H9 (cell line): ENCODE results near the gene BRI3. TPM values are rescaled to one million over a fixed set of nuclear protein-coding genes. Genes with fewer than 3 reads are reported as not detected.

ENCODE experiments used
- DNase-seq: peaks from one replicate; pipeline ENCODE4 v3.0.0-alpha.2; 2017
- H2AFZ ChIP-seq: one replicate; pipeline ENCODE4 v1.6.1; 2013; ENCODE audit warnings: mild to moderate bottlenecking, low read length, control low read depth, moderate library complexity
- H2AK5ac ChIP-seq: 2 replicates; pipeline ENCODE4 v1.6.1; 2013; ENCODE audit warnings: low read length, control low read depth, mixed read lengths; ENCODE audit not compliant: insufficient read length
- H2BK120ac ChIP-seq: one replicate; pipeline ENCODE4 v1.6.1; 2013; ENCODE audit warnings: low read depth, mild to moderate bottlenecking, low read length, control low read depth, inconsistent platforms; ENCODE audit not compliant: poor library complexity, severe bottlenecking
- H2BK12ac ChIP-seq: 2 replicates; pipeline ENCODE4 v1.6.1; 2013; ENCODE audit warnings: low read length, control low read depth, mixed read lengths, low read depth; ENCODE audit not compliant: insufficient read length
- H2BK15ac ChIP-seq: 2 replicates; pipeline ENCODE4 v1.6.1; 2013; ENCODE audit warnings: low read depth, low read length, control low read depth
- H2BK20ac ChIP-seq: one replicate; pipeline ENCODE4 v1.6.1; 2013; ENCODE audit warnings: low read depth, mild to moderate bottlenecking, low read length, control low read depth, inconsistent platforms; ENCODE audit not compliant: poor library complexity, severe bottlenecking
- H2BK5ac ChIP-seq: 2 replicates; pipeline ENCODE4 v1.6.1; 2013; ENCODE audit warnings: low read length, control low read depth, mixed read lengths; ENCODE audit not compliant: insufficient read length
- H3K14ac ChIP-seq: 2 replicates; pipeline ENCODE4 v1.6.1; 2013; ENCODE audit warnings: low read length, control low read depth; ENCODE audit not compliant: insufficient read depth
- H3K18ac ChIP-seq: 2 replicates; pipeline ENCODE4 v1.6.1; 2013; ENCODE audit warnings: low read depth, mild to moderate bottlenecking, mixed read lengths, low read length, control low read depth; ENCODE audit not compliant: insufficient read length
- H3K23ac ChIP-seq: 2 replicates; pipeline ENCODE4 v1.6.1; 2013; ENCODE audit warnings: low read length, control low read depth, mixed read lengths, low read depth; ENCODE audit not compliant: insufficient read length
- H3K23me2 ChIP-seq: 2 replicates; pipeline ENCODE4 v1.6.1; 2013; ENCODE audit warnings: low read depth, mild to moderate bottlenecking, mixed read lengths, low read length, control low read depth; ENCODE audit not compliant: insufficient read length, poor library complexity, severe bottlenecking
- H3K27ac ChIP-seq: 2 replicates; pipeline ENCODE4 v1.5.1; 2013; ENCODE audit warnings: low read length, control low read depth, mixed read lengths, low read depth; ENCODE audit not compliant: insufficient read length
- H3K27me3 ChIP-seq: 2 replicates; pipeline ENCODE4 v1.6.1; 2013; ENCODE audit warnings: low read length, control low read depth, inconsistent platforms; ENCODE audit not compliant: insufficient read depth
- H3K4ac ChIP-seq: 2 replicates; pipeline ENCODE4 v1.6.1; 2013; ENCODE audit warnings: low read depth, mild to moderate bottlenecking, control low read depth, inconsistent platforms, low read length, moderate library complexity
- H3K4me1 ChIP-seq: 2 replicates; pipeline ENCODE4 v1.6.1; 2013; ENCODE audit warnings: low read length, control low read depth, inconsistent platforms; ENCODE audit not compliant: insufficient read depth
- H3K4me2 ChIP-seq: 2 replicates; pipeline ENCODE4 v1.6.1; 2013; ENCODE audit warnings: low read length, control low read depth, mixed read lengths; ENCODE audit not compliant: insufficient read length, insufficient read depth
- H3K56ac ChIP-seq: 2 replicates; pipeline ENCODE4 v1.6.1; 2013; ENCODE audit warnings: low read depth, mild to moderate bottlenecking, mixed read lengths, low read length, control low read depth; ENCODE audit not compliant: insufficient read length
- H3K79me1 ChIP-seq: 2 replicates; pipeline ENCODE4 v1.6.1; 2013; ENCODE audit warnings: low read depth, mild to moderate bottlenecking, moderate library complexity, low read length, control low read depth, inconsistent platforms; ENCODE audit not compliant: insufficient read depth, poor library complexity, severe bottlenecking
- H3K79me2 ChIP-seq: 2 replicates; pipeline ENCODE4 v1.6.1; 2013; ENCODE audit warnings: low read length, control low read depth, inconsistent platforms; ENCODE audit not compliant: insufficient read depth
- H3K9ac ChIP-seq: 2 replicates; pipeline ENCODE4 v1.6.1; 2013; ENCODE audit warnings: low read length, control low read depth, mixed read lengths; ENCODE audit not compliant: insufficient read length; ENCODE audit errors: extremely low read depth
- H3K9me3 ChIP-seq: one replicate; pipeline ENCODE4 v1.6.1; 2013; ENCODE audit warnings: low read depth, low read length, inconsistent platforms; ENCODE audit not compliant: control insufficient read depth
- H3T11ph ChIP-seq: one replicate; pipeline ENCODE4 v1.6.1; 2013; ENCODE audit warnings: mild to moderate bottlenecking, low read length, control low read depth, inconsistent platforms
- H4K20me1 ChIP-seq: one replicate; pipeline ENCODE4 v1.6.1; 2013; ENCODE audit not compliant: control insufficient read depth, insufficient read length, insufficient read depth
- H4K5ac ChIP-seq: 2 replicates; pipeline ENCODE4 v1.6.1; 2013; ENCODE audit warnings: low read depth, mild to moderate bottlenecking, mixed read lengths, low read length, control low read depth; ENCODE audit not compliant: insufficient read length
- H4K8ac ChIP-seq: replicated peaks from 2 replicates; pipeline ENCODE4 v1.6.1; 2013; ENCODE audit warnings: low read length, control low read depth, mixed read lengths, low read depth; ENCODE audit not compliant: insufficient read length
- H4K91ac ChIP-seq: 2 replicates; pipeline ENCODE4 v1.6.1; 2013; ENCODE audit warnings: low read depth, mild to moderate bottlenecking, moderate library complexity, mixed read lengths, low read length, control low read depth; ENCODE audit not compliant: insufficient read length
- H3K27ac Mint-ChIP-seq, 3 experiments: 2 replicates in 2 of 3; 3 replicates in 1 of 3; pipeline ENCODE4 v1.8.0; 2020 to 2021; ENCODE audit warnings: mixed read lengths in 3 of 3, mild to moderate bottlenecking in 1 of 3, moderate library complexity in 1 of 3
- H3K27me3 Mint-ChIP-seq: 2 replicates; pipeline ENCODE4 v1.8.0; 2021; ENCODE audit warnings: low read depth, mild to moderate bottlenecking, moderate library complexity, mixed read lengths
- H3K36me3 Mint-ChIP-seq, 3 experiments: 2 replicates in 2 of 3; 3 replicates in 1 of 3; pipeline ENCODE4 v1.8.0; 2020 to 2021; ENCODE audit warnings: low read depth in 3 of 3, mixed read lengths in 3 of 3; ENCODE audit not compliant: insufficient read depth in 1 of 3
- H3K4me1 Mint-ChIP-seq, 2 experiments: 2 replicates each; pipeline ENCODE4 v1.8.0; 2020; ENCODE audit warnings: mixed read lengths in 2 of 2
- H3K4me3 Mint-ChIP-seq, 2 experiments: 2 replicates in 1 of 2; 3 replicates in 1 of 2; pipeline ENCODE4 v1.8.0; 2020 to 2021; ENCODE audit warnings: mild to moderate bottlenecking in 2 of 2, mixed read lengths in 2 of 2, moderate library complexity in 1 of 2
- H3K9me3 Mint-ChIP-seq, 2 experiments: 2 replicates in 1 of 2; 3 replicates in 1 of 2; pipeline ENCODE4 v1.8.0; 2020; ENCODE audit warnings: mild to moderate bottlenecking in 2 of 2, mixed read lengths in 2 of 2, moderate library complexity in 1 of 2
- CTCF ChIP-seq: fragments of 200-600 bp; sonication (generic); conservative IDR thresholded peaks from 3 replicates; pipeline ENCODE4 v1.8.0; 2021; ENCODE audit warnings: antibody characterized with exemption, mild to moderate bottlenecking
- WGBS: extraction: QIAGEN DNeasy Blood & Tissue Kit; methylation state at CpG from one replicate; pipeline ENCODE4 v1.1.7; 2013; ENCODE audit warnings: missing lambda C conversion rate, low lambda C conversion rate, mixed read lengths; ENCODE audit not compliant: insufficient read length; ENCODE audit errors: extremely low coverage; 5-methylcytosine and 5-hydroxymethylcytosine counted together
- total RNA-seq: library from RNA; stranded (reverse); gene quantifications from 2 replicates; pipeline ENCODE4 v1.2.1, GENCODE V29; 2021

Gene BRI3
- total RNA-seq, 1 experiment from 2014 or later: 102 TPM

DNA sequence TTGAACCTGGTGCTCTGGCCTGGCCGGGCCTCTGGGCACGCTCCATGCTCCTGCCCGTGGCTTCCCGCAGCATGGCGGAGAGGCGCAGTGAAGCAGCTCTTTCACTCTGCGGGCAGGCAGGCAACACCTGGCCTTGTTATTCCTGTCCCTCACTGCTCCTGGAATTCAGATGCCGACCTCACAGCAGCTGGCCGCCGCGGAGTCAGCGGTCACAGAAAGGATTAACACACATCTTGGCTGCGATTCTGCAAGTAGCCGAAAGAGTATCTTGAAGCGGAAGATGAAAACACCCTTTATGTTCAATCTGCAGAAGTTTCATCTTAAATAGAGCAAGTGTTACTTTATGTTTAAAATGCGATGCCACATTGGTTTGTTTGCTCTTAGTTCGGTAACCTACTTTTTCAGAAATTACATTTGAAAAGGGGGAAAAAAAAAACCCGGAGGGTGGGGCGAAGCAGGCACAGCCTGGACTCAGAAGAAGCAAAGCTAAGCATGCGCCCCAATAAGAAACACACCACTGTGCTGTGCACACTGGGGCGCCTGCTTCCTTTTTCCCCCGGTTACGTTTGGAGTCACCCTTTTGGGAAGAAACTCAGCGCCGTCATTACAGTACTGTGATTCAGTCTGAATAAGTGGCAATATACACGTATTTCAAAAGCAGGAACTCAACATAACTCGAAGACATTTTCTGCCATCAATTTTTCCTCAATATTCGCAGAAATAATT, 42.3 kb downstream of the BRI3 start:
- Histone ChIP-seq H3K14ac (no peak overlapping the region), H4K5ac (no peak overlapping the region), H4K91ac (no peak overlapping the region), H2AK5ac (no peak overlapping the region), H3K23ac (no peak overlapping the region), H3K9me3 (no peaks in the 10 kb centered on the region), H2BK20ac (no peak overlapping the region), H3K79me1 (peaks cover 3% of the 10 kb centered on the region), H3K18ac (peak overlapping the region; percentile 74), H3K4me1 (no peaks in the 10 kb centered on the region), H3K4ac (no peak overlapping the region), H3K23me2 (no peaks in the 10 kb centered on the region), H2BK15ac (no peak overlapping the region), H3K56ac (no peak overlapping the region), H2BK120ac (no peak overlapping the region), H3K9ac (no peak overlapping the region), H2AFZ (no peak overlapping the region), H4K8ac (no peak overlapping the region), H3K79me2 (0 out of 2 replicates have a peak, but pooled peaks cover 1% of the 10 kb centered on the region), H2BK5ac (no peak overlapping the region), H2BK12ac (no peak overlapping the region), H3K4me2 (no peak overlapping the region), H4K20me1 (no peaks in the 10 kb centered on the region), H3T11ph (no peak overlapping the region), H3K27me3 (no peaks in the 10 kb centered on the region), H3K27ac (peak overlapping the region; percentile 61)
- Mint-ChIP-seq H3K9me3 (no peaks in the 10 kb centered on the region), H3K27me3 (no peaks in the 10 kb centered on the region; the same call in 1 of the 2 replicates), H3K4me1 (peaks cover 26 to 31% of the 10 kb centered on the region in 2 experiments), H3K27ac (peak overlapping the region; percentile 80 to 98 (median 94)), H3K4me3 (peak overlapping the region; percentile 45 to 80), H3K36me3 (peaks cover 3 to 9% (median 6%) of the 10 kb centered on the region in 3 experiments; a peak in 5 of 7 replicates)
- DNase-seq: peak; percentile 84
- TF ChIP-seq CTCF: 0 out of 3 replicates have a peak, but pooled peaks have one; percentile 16
- no CpG with 5 or more reads among the region's 28 CpGs for WGBS
